ENCODE data around the gene BBS7. TPM values are rescaled to one million over a fixed set of nuclear protein-coding genes. Genes with fewer than 3 reads are reported as not detected.

The BBS7 gene
- total and polyA plus RNA-seq, 9 of the 15 experiments (the other 6 are each of a cell fraction or from before 2014, with no cell fraction given), result 13.4 to 25.8 (median 16.4) TPM

DNA sequence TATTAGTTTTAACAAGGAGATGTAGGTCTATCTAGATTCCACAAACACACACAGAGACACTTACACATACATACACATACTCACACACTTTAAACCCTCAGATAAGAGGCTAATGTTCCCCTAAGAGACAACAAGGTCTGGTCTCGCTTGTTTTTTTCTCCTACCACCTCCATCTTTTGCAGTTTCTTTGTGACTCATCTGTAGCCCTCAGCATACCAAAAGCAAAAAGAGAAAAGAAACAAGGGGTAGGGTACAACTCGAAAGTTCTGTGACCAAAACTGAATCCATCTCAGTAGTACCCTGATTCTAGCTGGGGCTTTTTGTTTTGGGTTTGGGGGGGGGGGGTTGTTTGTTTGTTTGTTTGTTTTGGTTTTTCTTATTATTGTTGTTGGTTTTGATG is 81.4 kb downstream of the BBS7 start:
- Histone ChIP-seq H4K20me1 (replicated peaks; ENCODE audit: control insufficient read depth, insufficient read depth, low read length) (no peaks in the 10 kb centered on the region), H3K27ac (ENCODE audit: extremely low read depth, low read depth, low read length) (no peak overlapping the region), H2AFZ (ENCODE audit: low read depth, low read length) (0 out of 2 replicates have a peak overlapping the region, but pooled peaks have one; percentile 1), H3K9me3 (replicated peaks; ENCODE audit: control insufficient read depth, insufficient read depth, low read depth, low read length) (no peaks in the 10 kb centered on the region), H3K36me3 (ENCODE audit: control insufficient read depth, insufficient read depth, low read length) (no peaks in the 10 kb centered on the region), H3K9ac (ENCODE audit: insufficient read depth in 1 of 2, low read depth in 2 of 2, low read length in 2 of 2) (no peak overlapping the region), H3K4me3 (no peak overlapping the region), H3K79me2 (ENCODE audit: control insufficient read depth, insufficient read depth, low read length) (no peaks in the 10 kb centered on the region), H3K27me3 (ENCODE audit: control insufficient read depth in 2 of 2, insufficient read depth in 2 of 2, low read length in 2 of 2) (no peaks in the 10 kb centered on the region), H3K9me1 (ENCODE audit: control insufficient read depth, insufficient read depth, low read length) (no peaks in the 10 kb centered on the region), H3K4me1 (replicated peaks in 1 of 2; ENCODE audit: control insufficient read depth in 2 of 2, insufficient read depth in 2 of 2, low read length in 2 of 2) (peaks cover 0 to 21% of the 10 kb centered on the region in 2 experiments; a peak in 3 of 5 replicates), H3K4me2 (ENCODE audit: insufficient read depth, low read length) (no peak overlapping the region)
- WGBS (ENCODE audit: insufficient coverage, low coverage, missing lambda C conversion rate), result 40% methylated on average over 2 of the region's 2 CpGs
- intact Hi-C loops (cut with micrococcal nuclease), result no loop called here
- BruUV-seq (replicated peaks), result no TSS peak
- FAIRE-seq (no peak), DNase-seq (ENCODE audit: extremely low read depth in 1 of 4, low spot score in 3 of 4) (no peak), ATAC-seq (no peak)
- CTCF ChIA-PET (ENCODE audit: low intra/inter-chr PET ratio), result no interaction called here
- in situ Hi-C loops (cut with MboI), result no loop called here
- no peak for TF ChIP-seq E2F4 (CRISPR knock-in tag; IDR thresholded peaks at IDR 0.05; ENCODE audit: low read depth)
- no peak for TF ChIP-seq LCOR (CRISPR knock-in tag; IDR thresholded peaks at IDR 0.05)
- TF ChIP-seq TARDBP (IDR thresholded peaks at IDR 0.05), result no peak
- no peak for TF ChIP-seq RBM25 (IDR thresholded peaks at IDR 0.05; ENCODE audit: low read depth, low read length, severe bottlenecking)
- TF ChIP-seq ZNF217 (CRISPR knock-in tag; IDR thresholded peaks at IDR 0.05), result no peak
- TF ChIP-seq BCLAF1 (IDR thresholded peaks at IDR 0.05; ENCODE audit: borderline replicate concordance in 1 of 2, control insufficient read depth in 1 of 2, low read depth in 2 of 2, low read length in 1 of 2), result no peak
- no peak for TF ChIP-seq PATZ1 (CRISPR knock-in tag; IDR thresholded peaks at IDR 0.05; ENCODE audit: borderline replicate concordance)
- TF ChIP-seq ZNF436 (CRISPR knock-in tag; IDR thresholded peaks at IDR 0.05), result no peak
- TF ChIP-seq KAT8 (IDR thresholded peaks at IDR 0.05; ENCODE audit: low read depth), result no peak
- POLR2A ChIA-PET, result no interaction called here
